A549 (cell line): Measurements from ENCODE around the gene DLG4. TPM values are rescaled to one million over a fixed set of nuclear protein-coding genes. Genes with fewer than 3 reads are reported as not detected.

Experiments
- ATAC-seq, 2 experiments: fragments of 200-7000 bp in 1 of 2; fragments of >200 bp in 1 of 2; cut with Nextera tagmentation in 1 of 2; cut with Tn5 transposase in 1 of 2; 3 replicates each; pipeline versions ENCODE4 v1.8.0 to v1.9.1; 2018 to 2020; ENCODE audit warnings: mild to moderate bottlenecking in 1 of 2, moderate library complexity in 1 of 2
- CTCF ChIA-PET: fragments of 300-600 bp; sonication (Branson Sonifier 250); formaldehyde crosslinking; extraction: SDS; loops from one replicate; lab custom pipeline; 2021; ENCODE audit warnings: antibody characterized with exemption, inconsistent platforms; lab: Yijun Ruan, JAX
- POLR2A ChIA-PET: fragments of 350-600 bp; formaldehyde crosslinking; extraction: SDS; loops from one replicate; lab custom pipeline; 2021; ENCODE audit warnings: antibody characterized with exemption, inconsistent platforms; lab: Yijun Ruan, JAX
- DNase-seq, 2 experiments: peaks; one replicate each; pipeline versions ENCODE4 v3.0.0 to v3.0.0-alpha.2; 2011 to 2016; ENCODE audit warnings: low read depth in 1 of 2, low spot score in 1 of 2
- FAIRE-seq: peaks from 2 replicates; lab custom pipeline; 2011; peaks lifted over from hg19 to GRCh38; lab: Jason Lieb, UNC
- H3K27ac ChIP-seq, 2 experiments: fragments of >200 bp; sonication (Bioruptor Twin); formaldehyde crosslinking; 3 replicates each; pipeline ENCODE4 v1.5.1; 2016 to 2017
- H3K4me1 ChIP-seq: fragments of >200 bp; sonication (Bioruptor Twin); formaldehyde crosslinking; 3 replicates; pipeline ENCODE4 v1.6.1; 2016
- H3K4me2 ChIP-seq: fragments of >200 bp; sonication (Bioruptor Twin); formaldehyde crosslinking; 3 replicates; pipeline ENCODE4 v1.6.1; 2016
- H3K4me3 ChIP-seq: fragments of >200 bp; sonication (Bioruptor Twin); formaldehyde crosslinking; 3 replicates; pipeline ENCODE4 v1.5.1; 2016
- H3K9me3 ChIP-seq: fragments of >200 bp; sonication (Bioruptor Twin); formaldehyde crosslinking; 3 replicates; pipeline ENCODE4 v1.6.1; 2016
- ATOH8 ChIP-seq: fragments of 250-450 bp; sonication (Bioruptor Pico); IDR thresholded peaks from 2 replicates; pipeline ENCODE4 v1.5.0; 2020; ENCODE audit warnings: low read depth, mild to moderate bottlenecking, moderate library complexity
- CBX8 ChIP-seq: fragments of 200-600 bp; sonication (generic); IDR thresholded peaks from 2 replicates; pipeline ENCODE4 v1.6.1; 2016
- CEBPB ChIP-seq, 2 experiments: fragments of >200 bp in 1 of 2; sonication (Bioruptor Twin) in 1 of 2; formaldehyde crosslinking in 1 of 2; IDR thresholded peaks; 2 replicates each; pipeline ENCODE4 v1.6.1; 2012 to 2016
- CTCF ChIP-seq: fragments of >200 bp; sonication (Bioruptor Twin); formaldehyde crosslinking; IDR thresholded peaks from 3 replicates; pipeline ENCODE4 v1.5.1; 2016
- EHF ChIP-seq: fragments of 250-450 bp; sonication (Bioruptor Pico); IDR thresholded peaks from 2 replicates; pipeline ENCODE4 v1.5.0; 2020; ENCODE audit warnings: mild to moderate bottlenecking
- EHMT2 ChIP-seq: fragments of 200-600 bp; sonication (generic); IDR thresholded peaks from 2 replicates; pipeline ENCODE4 v1.6.1; 2016; ENCODE audit warnings: antibody characterized with exemption, low read depth, mild to moderate bottlenecking, moderate library complexity
- EP300 ChIP-seq, 2 experiments: fragments of >200 bp; sonication (Bioruptor Twin); formaldehyde crosslinking; IDR thresholded peaks; 2 replicates in 1 of 2; 3 replicates in 1 of 2; pipeline ENCODE4 v1.6.1; 2016 to 2017
- HDAC2 ChIP-seq: fragments of 200-600 bp; sonication (generic); IDR thresholded peaks from 2 replicates; pipeline ENCODE4 v1.6.1; 2016
- HMGXB4 ChIP-seq: fragments of 250-450 bp; sonication (Bioruptor Pico); IDR thresholded peaks from 2 replicates; pipeline ENCODE4 v1.5.0; 2021; ENCODE audit warnings: mild to moderate bottlenecking, moderate library complexity, borderline replicate concordance
- KDM1A ChIP-seq: fragments of 200-600 bp; sonication (generic); IDR thresholded peaks from 2 replicates; pipeline ENCODE4 v1.6.1; 2016; ENCODE audit warnings: low read depth, mild to moderate bottlenecking
- KDM5A ChIP-seq: fragments of 200-600 bp; sonication (generic); IDR thresholded peaks from 2 replicates; pipeline ENCODE4 v1.6.1; 2016; ENCODE audit warnings: antibody characterized with exemption, mild to moderate bottlenecking
- MAFK ChIP-seq: fragments of 450-650 bp; IDR thresholded peaks from 2 replicates; pipeline ENCODE4 v1.6.1; 2014; ENCODE audit not compliant: partially characterized antibody
- MAX ChIP-seq: IDR thresholded peaks from 2 replicates; pipeline ENCODE4 v1.6.1; 2012
- NR3C1 ChIP-seq: fragments of >200 bp; sonication (Bioruptor Twin); formaldehyde crosslinking; IDR thresholded peaks from 3 replicates; pipeline ENCODE4 v1.6.1; 2017
- PBX3 ChIP-seq: IDR thresholded peaks from 2 replicates; pipeline ENCODE4 v1.6.1; 2012
- PHF8 ChIP-seq: fragments of 200-600 bp; sonication (generic); IDR thresholded peaks from 2 replicates; pipeline ENCODE4 v1.6.1; 2016; ENCODE audit warnings: low read depth, mild to moderate bottlenecking, antibody characterized with exemption, moderate library complexity, borderline replicate concordance
- POLR2A ChIP-seq: IDR thresholded peaks from 2 replicates; pipeline ENCODE4 v1.6.1; 2012; ENCODE audit warnings: mild to moderate bottlenecking, low read length
- POLR2AphosphoS2 ChIP-seq: conservative IDR thresholded peaks from 2 replicates; pipeline ENCODE4 v1.6.1; 2012; ENCODE audit warnings: low read length, improper control_type of control experiment, inconsistent platforms
- RAD21 ChIP-seq, 2 experiments: fragments of >200 bp in 1 of 2; sonication (Bioruptor Twin) in 1 of 2; formaldehyde crosslinking in 1 of 2; IDR thresholded peaks in 1 of 2; conservative IDR thresholded peaks in 1 of 2; 2 replicates in 1 of 2; 3 replicates in 1 of 2; pipeline ENCODE4 v1.6.1; 2012 to 2018; ENCODE audit warnings: inconsistent platforms in 1 of 2
- RCOR1 ChIP-seq: fragments of 150-350 bp; IDR thresholded peaks from 2 replicates; pipeline ENCODE4 v1.6.1; 2014; ENCODE audit warnings: antibody characterized with exemption, low read length, low read depth
- SREBF2 ChIP-seq: fragments of 450-650 bp; IDR thresholded peaks from 2 replicates; pipeline ENCODE4 v1.6.1; 2014; ENCODE audit warnings: mild to moderate bottlenecking, moderate library complexity
- TFCP2L1 ChIP-seq: fragments of 250-450 bp; sonication (Bioruptor Pico); IDR thresholded peaks from 2 replicates; pipeline ENCODE4 v1.5.0; 2021; ENCODE audit warnings: mild to moderate bottlenecking
- TP53 ChIP-seq: fragments of 250-450 bp; sonication (Bioruptor Pico); IDR thresholded peaks from 2 replicates; pipeline ENCODE4 v1.5.0; 2021; ENCODE audit warnings: mild to moderate bottlenecking, moderate library complexity
- ZC3H11A ChIP-seq: fragments of 450-650 bp; IDR thresholded peaks from 2 replicates; pipeline ENCODE4 v1.6.1; 2014; ENCODE audit warnings: antibody characterized with exemption, mild to moderate bottlenecking
- ZFP36 ChIP-seq: fragments of 450-650 bp; IDR thresholded peaks from 2 replicates; pipeline ENCODE4 v1.6.1; 2014; ENCODE audit warnings: borderline replicate concordance; ENCODE audit not compliant: partially characterized antibody
- WGBS: methylation state at CpG from one replicate; pipeline ENCODE4 v1.1.6; 2017; ENCODE audit errors: missing lambda C conversion rate; 5-methylcytosine and 5-hydroxymethylcytosine counted together
- polyA plus RNA-seq, 4 experiments: library from polyadenylated mRNA; depleted of rRNA in 3 of 4; stranded (reverse); fragments of >200 nt; fragmentation: RNase III in 1 of 4; extraction: RNeasy Plus Mini Kit Qiagen cat#74134 plus additional on column Dnase treatment in 1 of 4; gene quantifications; 2 replicates in 3 of 4; 3 replicates in 1 of 4; pipeline ENCODE4 v1.2.3, GENCODE V29; 2011 to 2017

The DLG4 gene
- polyA plus RNA-seq, 2 of the 4 experiments (the other 2 are of a cell fraction), result 8.3 to 21.3 TPM

DNA sequence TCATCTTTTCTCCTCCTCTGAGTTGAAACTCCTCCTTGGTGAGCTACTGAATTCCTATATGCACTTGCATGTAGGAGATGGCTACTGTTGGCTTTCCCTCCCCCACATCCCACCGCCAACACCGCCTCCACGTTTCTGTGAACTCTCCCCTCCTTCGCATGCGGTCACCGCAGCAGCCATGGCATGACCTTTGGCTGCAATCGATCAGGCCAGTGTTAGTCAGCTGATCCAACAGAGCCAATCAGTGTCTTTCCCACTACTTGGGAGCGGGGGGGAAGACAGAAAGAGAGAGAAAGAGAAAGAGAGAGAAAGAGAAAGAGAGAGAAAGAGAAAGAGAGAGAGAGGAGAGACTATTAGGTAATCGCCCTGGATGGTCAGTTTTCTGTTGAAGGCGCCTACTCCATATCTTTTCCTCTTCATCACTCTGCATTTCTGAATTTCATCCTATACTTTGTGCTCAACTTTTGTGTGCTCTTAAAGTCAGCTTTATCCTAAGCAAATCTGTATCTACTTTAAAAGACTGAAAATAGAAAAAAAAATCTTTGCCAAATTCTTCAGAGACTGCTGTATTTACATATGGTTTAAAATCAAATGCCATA lies 63.2 kb downstream of the DLG4 start:
- WGBS, result 69% methylated on average over 10 of the region's 10 CpGs
- CTCF ChIA-PET, result interaction anchor here (0.8 to 45.7 kb wide), 7 partner anchors 8 to 190 kb away, joined by 3 to 1477 read pairs (median 4); partner anchors contain the start of genes ASGR1, ASGR2, SLC16A11 and SLC16A13
- Histone ChIP-seq H3K4me3 (no peak overlapping the region), H3K4me1 (no peaks in the 10 kb centered on the region)
- no peak for DNase-seq
- TF ChIP-seq ZFP36 (no peak), SREBF2 (no peak), CEBPB (IDR thresholded peaks at IDR 0.05) (no peak)
- TF ChIP-seq, all 56 proteins: peak for 0
- Histone ChIP-seq H3K27ac (no peak overlapping the region), H3K9me3 (no peaks in the 10 kb centered on the region), H3K4me2 (no peak overlapping the region)
- POLR2A ChIA-PET, result no interaction called here
- ATAC-seq, result no peak
- no peak for FAIRE-seq

GRCh38 chr17:7147772-7148171 lies 71.9 kb downstream of the DLG4 start:
- Histone ChIP-seq H3K27ac (no peak overlapping the region), H3K4me3 (no peak overlapping the region), H3K4me2 (no peak overlapping the region), H3K9me3 (no peaks in the 10 kb centered on the region), H3K4me1 (no peaks in the 10 kb centered on the region)
- no peak for TF ChIP-seq KDM1A
- no peak for TF ChIP-seq EHMT2
- no peak for TF ChIP-seq ZFP36
- no peak for TF ChIP-seq POLR2A
- no peak for TF ChIP-seq CTCF
- TF ChIP-seq PBX3, result no peak
- no peak for TF ChIP-seq TFCP2L1 (CRISPR knock-in tag)
- TF ChIP-seq HMGXB4 (CRISPR knock-in tag), result no peak
- no peak for TF ChIP-seq HDAC2
- TF ChIP-seq KDM5A, result no peak
- no peak for TF ChIP-seq MAFK
- no peak for TF ChIP-seq ZC3H11A
- TF ChIP-seq EP300 (IDR thresholded peaks at IDR 0.05), result no peak
- ChIA-PET CTCF (interaction anchor here (0.5 to 45.7 kb wide), 5 partner anchors 10 to 96 kb away, joined by 3 to 1477 read pairs (median 19); partner anchors contain the start of genes SLC16A11 and SLC16A13), POLR2A (no interaction called here)
- DNase-seq (no peak), FAIRE-seq (no peak), ATAC-seq (peak; percentile 71 to 83)
- 86% methylated on average over 3 of the region's 3 CpGs for WGBS

DNA sequence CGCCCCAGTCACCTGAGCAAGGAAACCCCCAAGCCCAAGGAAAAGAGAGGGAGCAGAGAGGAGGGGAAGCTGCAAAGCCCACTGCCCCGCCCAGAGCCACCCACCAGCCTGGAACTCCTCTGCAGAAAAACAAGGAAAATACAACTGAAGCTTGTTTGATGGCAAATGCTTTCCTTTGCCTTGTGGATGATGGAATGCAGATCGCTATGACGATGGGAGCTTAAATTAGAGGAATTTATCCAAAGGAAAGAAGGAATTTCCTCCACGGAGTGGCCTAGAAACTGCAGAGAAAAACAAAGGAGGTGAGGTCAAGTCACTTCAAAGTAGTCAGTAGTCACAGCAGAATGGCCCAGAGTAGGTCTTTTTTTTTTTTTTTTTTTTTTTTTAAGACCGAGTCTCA lies 73.5 kb downstream of the DLG4 start:
- no peaks in the 10 kb centered on the region for H3K9me3 ChIP-seq
- H3K4me3 ChIP-seq, result no peak overlapping the region
- no peak for TF ChIP-seq EHF (CRISPR knock-in tag)
- no peak for TF ChIP-seq EHMT2
- TF ChIP-seq CBX8, result no peak
- TF ChIP-seq POLR2AphosphoS2, result no peak
- TF ChIP-seq SREBF2, result no peak
- TF ChIP-seq ATOH8 (CRISPR knock-in tag), result no peak
- TF ChIP-seq HDAC2, result no peak
- TF ChIP-seq ZFP36, result no peak
- no peak for TF ChIP-seq RAD21 (conservative IDR thresholded peaks at IDR 0.05 in 1 of 2, IDR thresholded peaks at IDR 0.05 in 1 of 2)
- no peak for TF ChIP-seq MAX
- TF ChIP-seq RCOR1, result no peak
- TF ChIP-seq TP53 (CRISPR knock-in tag), result no peak
- no peak for TF ChIP-seq PHF8
- no peak for TF ChIP-seq NR3C1
- TF ChIP-seq ZC3H11A, result no peak
- TF ChIP-seq, all 56 proteins: peak for 0
- DNase-seq (no peak), ATAC-seq (no peak), FAIRE-seq (no peak)
- Histone ChIP-seq H3K4me2 (no peak overlapping the region), H3K4me1 (no peaks in the 10 kb centered on the region), H3K27ac (no peak overlapping the region)
- POLR2A ChIA-PET, result no interaction called here
- CTCF ChIA-PET, result interaction anchor here (2.2 to 45.7 kb wide), 3 partner anchors 9 to 94 kb away, joined by 12 to 1477 read pairs (median 26); partner anchors contain the start of genes SLC16A11 and SLC16A13
- 61% methylated on average over 6 of the region's 6 CpGs for WGBS
